NCI-H1417 (cell line): Measurements from ENCODE around the gene MSX1.

ENCODE experiments used
- DNase-seq, 3 experiments: peaks; one replicate each; lab custom pipeline; 2025; lab: John Stamatoyannopoulos, UW

MSX1 gene

DNA sequence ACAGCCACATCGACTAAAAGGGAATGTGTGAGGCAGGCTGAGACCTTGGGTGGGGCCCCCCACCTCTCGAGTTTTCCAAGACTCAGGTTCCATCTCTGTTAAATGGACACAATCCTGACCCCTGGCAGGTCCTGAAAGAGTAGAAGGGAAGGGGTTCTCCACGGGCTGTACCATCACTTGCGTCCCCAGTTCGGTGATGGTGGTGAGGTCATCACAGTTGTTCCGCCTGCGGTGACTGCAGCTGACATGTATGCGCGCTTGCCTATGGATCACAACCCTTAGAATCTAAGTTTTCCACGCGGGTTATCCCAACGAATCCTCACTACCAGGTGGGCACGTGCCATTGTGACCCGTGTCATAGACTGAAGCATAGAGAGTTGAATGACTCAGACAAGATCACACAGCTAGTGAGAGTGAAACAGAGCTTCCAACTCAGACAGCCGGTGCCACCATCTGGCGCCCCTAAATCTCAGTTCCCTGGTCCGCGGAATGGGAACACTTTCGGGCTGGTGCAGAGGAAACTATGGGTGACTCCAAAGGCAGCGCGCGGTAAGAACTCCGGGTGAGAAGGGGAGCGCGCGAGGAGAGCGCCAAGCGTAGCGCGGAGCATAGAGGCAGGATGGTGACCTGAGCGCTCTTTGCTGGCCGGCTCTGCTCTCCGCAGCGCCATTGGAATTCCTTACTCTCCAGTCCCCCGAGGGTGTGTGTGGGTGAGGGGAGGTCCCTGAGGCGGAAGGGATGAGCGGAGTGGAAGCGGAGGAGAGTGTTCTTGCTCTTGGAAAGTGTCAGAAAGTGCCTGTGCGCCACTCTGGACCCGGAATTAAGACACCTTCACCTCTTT, 10.5 kb downstream of the MSX1 start:
- DNase-seq, result no peak

DNA sequence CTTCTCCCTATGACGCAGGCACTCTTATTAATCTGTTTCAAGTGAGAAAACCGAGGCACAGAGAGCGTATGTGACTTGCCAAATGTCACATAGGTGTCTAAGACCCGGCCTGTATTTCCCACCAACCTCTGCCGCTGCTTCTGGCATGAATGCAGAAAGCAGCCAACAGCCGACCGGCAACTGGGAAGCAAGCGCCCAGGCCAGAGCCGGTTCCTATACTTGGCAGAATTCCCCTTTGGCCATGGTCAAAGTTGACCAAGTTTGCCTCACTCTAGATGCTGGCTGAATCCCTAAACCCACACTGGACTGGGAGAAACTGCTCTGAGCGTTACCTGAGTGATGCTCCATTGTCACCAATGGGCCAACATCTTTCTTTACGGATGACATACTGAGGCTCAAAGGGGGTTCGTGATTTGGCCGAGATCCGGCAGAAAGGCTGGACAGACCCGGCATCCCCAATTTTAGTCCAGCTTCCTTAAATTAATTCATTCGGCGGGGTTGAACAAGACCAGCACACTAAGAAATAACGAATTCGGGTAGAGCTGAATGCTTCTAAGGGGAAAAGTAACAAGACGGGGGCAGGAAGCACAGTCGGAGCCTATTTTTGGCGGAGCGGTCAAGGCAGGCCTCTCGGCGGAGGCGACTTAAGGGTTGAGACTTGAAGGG, 11.2 kb downstream of the MSX1 start:
- DNase-seq, result no peak

DNA sequence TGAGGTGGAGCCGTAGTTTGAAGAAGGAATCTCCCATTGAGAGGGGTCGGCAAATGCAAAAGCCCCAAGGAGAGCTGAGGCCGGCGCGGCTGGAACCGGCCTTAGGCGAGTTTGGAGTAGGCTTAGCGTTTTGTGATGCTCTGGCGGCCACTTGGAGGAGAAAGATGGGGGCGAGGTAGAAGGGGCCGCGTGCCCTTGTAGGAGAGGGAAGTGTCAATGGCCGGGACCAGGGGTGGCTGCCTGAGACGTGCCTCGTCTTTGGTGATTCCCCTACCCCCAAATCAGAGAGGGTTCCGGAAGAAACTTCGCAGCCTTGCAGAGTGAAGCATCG, 11.7 kb downstream of the MSX1 start:
- no peak for DNase-seq

DNA sequence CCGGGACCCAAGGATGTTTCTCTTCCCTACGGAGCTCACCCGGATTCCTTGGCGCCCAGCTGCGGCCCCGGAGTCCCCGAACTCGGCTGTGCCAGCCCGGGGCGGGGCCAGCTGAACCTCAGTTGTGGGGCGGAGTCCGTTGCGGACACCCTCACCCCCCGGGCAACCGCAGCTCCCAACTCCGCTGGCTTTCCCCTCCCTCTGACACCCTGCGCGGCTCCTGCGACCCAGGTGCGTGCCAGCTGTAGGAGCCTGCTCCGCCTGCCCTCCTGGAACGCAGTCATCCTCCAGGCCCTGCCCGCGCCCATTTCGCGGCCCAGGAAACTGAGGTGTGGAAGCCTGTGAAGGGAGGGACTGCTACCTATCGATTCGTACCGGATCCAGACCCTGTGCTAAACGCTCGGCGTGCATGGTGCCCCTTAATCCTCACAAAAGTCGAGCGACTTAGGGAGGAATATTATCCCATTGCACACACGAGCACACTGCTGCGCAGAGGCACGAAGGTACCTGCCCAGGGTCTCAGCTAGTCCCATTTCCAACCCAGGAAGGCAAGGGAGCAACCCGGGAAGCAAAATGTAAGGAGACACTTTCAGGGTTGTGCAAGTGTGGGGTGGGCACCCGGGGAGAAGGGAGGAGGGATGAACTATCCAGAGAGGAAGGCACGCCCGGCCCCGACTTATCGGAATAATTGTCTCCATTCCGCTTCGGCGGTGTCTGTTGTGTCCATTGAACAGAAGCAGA, 12.3 kb downstream of the MSX1 start:
- no peak for DNase-seq

DNA sequence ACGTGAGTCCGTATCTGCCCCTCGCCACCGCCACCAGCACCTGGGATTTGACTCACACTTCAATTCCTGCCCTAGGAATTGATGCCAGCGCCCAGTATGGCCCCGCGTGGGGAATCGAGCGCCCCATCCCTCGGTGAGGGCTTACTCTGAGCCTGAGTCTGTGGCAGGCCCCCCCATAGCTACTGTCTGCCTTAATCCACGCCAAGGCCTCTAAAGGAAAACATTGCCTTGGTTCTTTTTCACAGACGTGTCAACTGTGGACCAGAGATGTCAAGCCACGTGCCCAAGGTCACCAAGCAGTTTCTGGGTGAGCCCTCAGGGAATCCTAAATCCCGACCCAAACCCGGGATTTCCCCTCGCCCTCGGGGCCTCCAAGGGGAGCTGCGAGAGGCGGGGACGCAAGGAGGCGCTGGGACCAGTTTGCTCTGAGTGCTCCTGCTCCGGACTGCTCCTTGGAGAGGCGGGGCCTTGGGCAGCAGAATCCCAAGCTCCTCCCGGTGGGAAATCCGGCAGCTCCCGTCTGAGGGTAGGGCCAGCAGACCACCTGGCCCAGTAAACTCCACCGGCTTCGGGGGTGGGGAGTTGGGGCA, 12.9 kb downstream of the MSX1 start:
- DNase-seq, result peak in 1 of 3 experiments; percentile 14

DNA sequence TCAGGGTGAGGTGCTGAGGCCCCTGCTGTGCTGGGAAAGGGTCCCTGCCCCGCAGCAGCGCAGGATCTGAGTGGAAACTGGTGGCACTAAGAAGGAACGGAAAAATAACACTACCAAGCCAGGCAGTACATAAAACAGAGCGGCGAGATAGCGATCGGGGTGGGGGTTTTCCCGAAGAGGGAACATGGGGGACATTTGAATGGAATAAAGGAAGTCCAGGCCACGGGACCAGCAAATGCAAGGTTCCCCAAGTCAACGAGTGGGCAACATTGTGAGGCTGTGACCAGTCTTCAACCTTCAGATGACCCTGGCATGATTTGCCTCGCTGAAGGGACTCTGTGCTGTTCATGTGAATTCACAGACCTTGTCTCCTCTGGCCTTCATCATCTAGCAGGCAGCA, 13.7 kb downstream of the MSX1 start:
- no peak for DNase-seq

DNA sequence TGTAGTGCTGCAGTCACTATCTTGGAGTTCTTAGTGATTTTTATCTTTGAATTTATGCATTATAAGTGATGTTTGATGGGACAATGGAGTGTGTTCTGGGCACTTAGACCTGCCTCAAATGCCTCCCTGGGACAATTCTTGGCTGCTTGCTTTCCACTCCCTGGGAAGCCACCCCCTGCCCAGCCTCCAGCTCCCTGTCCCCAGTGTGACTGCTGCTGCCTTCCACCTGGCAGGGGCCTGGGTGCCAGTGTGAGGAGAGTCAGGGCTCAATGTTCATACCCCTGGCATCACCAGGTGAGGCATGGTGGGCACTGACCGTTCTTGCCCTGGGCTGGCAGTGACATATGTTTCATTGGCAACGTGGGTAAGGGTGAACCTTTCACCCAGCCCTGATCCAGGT, 14.8 kb downstream of the MSX1 start:
- no peak for DNase-seq

DNA sequence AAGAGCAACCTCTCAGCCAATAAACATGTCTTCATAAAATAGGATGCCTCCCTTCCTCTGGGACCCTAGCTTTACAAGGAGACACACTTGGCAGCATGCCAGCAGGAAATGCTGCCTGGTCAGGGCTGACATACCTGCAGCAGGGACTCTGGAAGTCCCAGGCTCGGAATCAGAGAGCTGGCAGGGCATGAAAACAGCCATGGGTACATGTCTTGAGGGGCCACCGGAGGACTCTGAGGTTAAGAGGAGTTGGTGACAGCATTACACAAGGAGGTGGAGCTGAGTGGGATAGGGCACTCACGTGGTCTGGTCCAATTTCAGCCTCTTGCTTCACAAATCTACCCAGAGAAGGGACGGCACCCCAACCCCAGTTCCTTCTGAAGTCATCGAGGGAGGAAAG, 15.7 kb downstream of the MSX1 start:
- DNase-seq, result peak; percentile 3 to 59 (median 57)

DNA sequence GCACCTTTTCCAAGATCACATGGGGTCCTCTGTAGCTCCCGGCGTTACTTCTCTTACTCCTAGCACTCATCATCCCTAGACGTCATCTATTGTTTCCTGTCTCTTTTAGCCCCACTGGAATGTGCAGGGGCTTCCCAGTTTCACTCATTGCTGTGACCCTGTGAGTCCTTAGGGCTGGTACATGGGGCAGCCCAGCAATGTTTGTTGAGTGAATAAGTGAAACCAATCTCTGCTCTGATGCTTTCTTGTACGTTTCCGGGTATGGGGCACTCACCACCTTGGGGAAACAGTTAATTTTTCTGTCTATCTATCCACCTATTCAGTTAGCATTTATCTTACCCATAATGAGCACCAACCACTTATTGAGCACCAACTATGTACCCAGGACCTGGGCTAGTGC, 16.1 kb downstream of the MSX1 start:
- no peak for DNase-seq

DNA sequence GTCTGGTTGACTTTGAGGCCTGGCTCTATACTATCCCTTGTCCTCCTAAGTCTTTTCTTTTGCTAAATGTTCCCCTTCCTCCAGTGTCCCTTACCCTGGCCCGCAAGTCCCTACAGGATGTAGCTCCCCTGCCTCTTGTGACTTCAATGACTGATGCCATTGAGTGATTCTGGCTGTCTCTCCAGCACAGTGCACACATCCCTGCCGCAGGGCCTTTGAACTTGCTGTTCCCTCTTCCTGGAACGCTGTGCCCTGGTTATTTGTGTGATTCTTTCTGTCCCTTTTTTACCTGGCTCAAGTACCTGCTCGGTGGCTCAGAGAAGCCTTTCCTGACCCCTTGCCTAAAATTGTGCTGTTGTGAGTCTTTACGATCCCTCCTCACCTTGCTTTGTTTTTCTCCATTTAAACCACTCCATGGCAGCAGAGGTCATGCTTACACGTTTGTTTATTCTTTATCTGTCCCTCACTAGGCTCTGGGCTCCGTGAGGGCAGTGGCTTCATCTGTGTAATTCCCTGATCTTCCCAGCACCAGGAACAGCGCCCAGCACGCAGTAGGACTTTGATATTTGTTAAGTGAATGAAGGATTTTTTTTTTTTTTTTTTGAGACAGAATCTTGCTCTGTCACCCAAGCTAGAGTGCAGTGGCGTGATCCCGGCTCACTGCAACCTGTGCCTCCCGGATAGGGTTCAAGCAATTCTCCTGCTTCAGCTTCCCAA, 17.6 kb downstream of the MSX1 start:
- no peak for DNase-seq

DNA sequence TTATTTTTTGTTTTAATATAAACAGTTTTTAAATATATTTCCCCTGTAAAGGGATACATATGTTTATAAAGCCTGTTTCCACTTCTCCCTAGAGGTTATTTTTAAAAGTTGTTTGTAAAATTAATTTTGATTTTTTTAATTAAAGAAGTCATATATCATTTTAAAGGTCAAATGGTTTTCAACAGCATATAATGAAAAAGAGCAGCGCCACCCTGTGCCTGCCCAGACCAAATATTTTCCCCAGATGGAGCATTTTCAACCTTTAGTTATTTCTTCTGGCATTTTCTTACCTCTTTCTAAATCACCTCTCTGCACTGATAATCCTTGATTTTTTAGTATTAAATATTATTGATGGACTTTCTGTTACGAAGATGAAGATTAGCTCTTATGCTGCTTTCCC, 21.0 kb downstream of the MSX1 start:
- peak in 1 of 3 experiments; percentile 4 for DNase-seq

DNA sequence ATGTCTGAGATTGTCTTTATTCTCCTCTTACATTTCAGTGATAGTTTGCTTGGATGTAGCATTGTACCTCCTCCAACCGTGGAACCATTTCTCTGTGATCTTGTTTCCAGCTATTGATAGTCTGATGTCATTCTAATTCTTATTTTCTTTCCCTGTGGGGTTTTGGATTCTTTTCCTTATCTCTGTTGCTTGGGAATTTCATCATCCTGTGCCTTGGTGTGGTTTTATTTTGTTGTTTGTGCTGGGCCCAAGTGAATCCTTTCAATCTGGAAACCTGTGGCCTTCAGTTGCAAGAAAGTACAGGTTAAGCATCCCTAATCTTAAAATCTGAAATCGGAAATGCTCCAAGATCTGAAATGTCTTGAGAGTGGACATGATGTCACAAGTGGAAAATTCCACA, 22.0 kb downstream of the MSX1 start:
- no peak for DNase-seq

DNA sequence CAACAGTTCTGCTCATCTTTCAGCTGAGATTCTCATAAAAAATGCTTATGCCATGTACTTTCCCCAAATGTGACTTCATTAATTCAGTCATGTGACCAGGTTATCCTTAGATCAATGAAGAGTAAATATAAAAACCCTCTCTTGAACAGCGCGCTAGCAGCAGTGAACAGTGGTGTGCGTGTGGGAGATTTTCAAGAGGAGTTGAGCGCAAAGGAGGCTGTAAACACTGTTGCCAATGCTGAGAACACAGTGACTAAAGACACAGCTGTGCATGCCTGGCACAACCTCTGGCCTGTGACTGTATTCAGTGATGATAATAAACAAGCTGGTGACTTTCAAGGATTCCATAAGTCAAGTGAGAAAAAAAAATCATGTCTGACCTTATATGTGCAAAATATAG, 25.1 kb downstream of the MSX1 start:
- no peak for DNase-seq

DNA sequence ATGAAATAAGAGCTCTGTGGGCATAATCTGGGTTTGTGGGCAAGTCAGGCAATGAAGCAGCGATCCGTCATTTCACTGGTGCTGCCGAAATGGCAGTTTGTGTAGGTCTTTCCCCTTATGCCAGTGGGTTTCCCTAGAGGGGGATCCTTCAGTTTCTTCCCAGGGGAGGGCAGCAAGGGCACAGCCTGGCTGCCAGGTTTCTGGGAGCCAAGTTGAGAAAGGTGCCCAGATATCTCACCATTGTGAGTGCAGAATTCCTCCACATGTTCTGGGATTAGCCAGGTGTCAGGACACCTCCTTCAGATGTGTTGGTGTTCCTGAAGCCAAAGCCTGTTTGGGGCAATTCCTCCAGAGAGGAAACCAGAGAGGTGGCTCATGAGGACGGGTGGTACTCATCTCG, 28.0 kb downstream of the MSX1 start:
- DNase-seq, result no peak

DNA sequence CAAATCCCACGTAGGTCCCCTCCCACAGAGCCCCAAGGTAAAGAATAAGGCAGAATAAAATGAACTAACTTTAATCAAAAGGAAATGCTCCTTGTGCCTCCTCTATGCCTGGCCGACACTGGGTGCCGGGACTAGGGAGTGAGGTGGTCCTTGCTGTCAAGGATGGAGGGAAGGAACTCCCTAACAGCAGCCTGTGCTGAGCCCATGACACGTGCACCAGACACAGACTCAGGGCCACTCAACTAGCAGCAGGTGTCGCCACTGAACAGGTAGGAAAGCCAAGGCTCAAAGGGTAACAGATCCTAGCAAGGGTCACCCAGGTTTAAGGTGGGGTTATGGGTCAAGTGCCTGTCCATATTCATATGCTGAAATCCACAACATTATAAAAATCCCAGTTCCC, 29.2 kb downstream of the MSX1 start:
- no peak for DNase-seq

DNA sequence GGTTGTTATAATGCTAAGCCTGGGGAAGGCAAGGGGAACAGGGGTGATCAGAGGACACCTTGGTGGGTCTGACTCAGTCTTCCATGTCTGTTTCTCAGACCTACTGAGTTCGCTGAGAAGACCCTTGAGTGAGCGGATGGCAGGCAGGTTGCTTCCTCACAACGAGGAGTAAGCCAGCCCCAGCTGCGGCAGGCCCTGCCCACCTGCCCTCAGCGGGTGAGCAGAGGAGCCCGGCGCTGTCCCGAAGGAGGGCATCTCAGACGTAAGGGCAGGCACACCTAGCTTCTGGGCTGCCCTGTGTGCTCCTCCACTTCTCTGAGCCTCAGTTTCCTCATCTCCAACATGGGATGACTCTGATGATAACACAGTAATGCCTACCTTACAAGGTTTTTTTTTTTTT, 30.3 kb downstream of the MSX1 start:
- no peak for DNase-seq

DNA sequence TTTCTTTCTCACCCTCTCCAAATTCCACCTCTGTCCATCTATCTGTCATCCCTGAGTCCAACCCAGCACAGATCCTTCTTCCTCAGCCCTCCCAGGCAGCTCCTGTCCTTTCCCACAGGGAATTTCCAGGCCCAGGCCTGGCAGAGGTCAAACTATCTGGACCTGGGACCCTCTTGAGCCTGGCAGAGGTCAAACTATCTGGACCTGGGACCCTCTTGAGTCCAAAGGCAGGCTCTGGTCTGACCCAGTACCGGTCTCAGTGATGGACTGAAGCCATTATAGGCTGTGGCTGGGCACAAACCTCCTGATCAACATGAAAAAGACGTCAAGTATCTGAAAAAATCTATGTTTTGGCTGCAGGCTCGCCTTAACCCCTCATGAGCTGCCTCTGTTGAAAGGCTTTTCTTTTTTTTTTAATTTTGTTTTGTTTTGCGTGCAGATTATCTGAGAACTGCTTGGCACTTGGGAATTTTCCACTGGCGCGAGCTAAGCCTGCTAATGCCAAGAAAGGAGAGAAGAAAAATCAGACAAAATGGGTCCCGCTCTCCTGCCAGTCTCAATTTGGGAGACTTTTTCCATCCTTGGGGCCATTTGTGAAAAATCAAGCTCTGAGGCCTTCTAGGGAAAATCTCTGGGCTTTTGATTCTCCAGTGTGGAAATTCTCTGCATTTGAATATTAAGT, 31.2 kb downstream of the MSX1 start:
- no peak for DNase-seq

DNA sequence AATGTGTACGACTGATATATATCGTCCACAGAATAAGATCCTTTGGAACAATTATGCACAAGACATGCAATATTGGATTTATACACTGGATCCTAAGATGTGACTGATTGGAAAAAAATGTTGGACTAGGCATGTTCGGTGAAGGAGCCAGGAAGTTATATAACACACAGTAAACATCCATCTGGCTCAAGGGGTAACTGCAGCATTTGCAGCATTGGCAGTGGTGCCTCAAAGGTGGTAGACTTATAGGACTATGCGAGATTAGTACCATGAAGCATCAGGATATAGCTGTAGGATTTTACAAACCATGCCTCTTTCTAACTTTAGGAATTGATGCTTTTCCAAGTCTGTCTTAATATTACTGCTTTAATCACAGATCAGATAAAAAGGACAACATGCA, 34.3 kb downstream of the MSX1 start:
- DNase-seq, result no peak

DNA sequence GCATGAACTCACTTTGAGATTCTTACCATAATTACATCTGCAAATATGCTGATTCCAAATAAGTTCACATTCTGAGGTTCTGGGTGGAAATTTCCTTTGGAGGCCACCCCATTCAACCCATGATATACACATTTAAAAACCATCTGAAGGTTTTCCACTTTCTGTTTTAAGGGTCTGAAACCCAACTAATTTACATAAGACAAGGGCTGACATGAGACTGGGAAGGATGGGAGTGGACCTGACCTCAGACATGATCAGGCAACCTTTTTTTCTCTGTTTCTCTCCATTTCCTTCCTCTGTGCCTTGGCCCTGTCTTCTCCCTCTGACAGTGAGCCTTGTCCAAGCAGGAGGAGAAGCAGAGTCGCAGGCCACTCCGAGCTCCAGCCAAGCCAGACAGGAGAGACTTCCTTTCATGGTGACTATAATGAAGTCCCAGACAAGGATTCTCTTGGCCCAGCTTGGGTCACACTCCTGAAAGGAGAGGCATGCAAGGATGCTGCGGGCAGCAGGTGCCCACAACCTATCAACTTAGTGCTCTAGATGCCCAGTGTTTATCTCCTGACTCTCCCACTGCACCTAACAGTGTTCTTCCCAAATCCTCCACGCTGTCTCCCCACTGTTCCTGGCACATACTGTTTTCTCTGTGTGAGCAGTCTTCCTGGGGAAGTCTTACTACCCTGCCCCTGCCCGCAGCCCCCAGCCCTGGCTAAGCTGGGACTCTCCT, 39.9 kb downstream of the MSX1 start:
- no peak for DNase-seq

DNA sequence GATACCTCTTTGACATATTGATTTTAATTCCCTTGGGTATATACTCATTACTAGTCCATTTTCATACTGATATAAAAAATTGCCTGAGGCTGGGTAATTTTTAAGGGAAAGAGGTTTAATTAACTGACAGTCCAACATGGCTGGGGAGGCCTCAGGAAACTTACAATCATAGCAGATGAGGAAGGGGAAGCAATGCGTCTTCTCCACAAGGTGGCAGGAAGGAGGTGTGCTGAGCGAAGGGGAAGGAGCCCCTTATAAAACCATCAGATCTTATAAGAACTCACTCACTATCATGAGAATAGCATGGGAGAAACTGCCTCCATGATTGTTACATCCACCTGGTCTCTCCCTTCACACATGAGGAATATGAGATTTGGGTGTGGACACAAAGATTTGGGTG, 42.4 kb downstream of the MSX1 start:
- no peak for DNase-seq

DNA sequence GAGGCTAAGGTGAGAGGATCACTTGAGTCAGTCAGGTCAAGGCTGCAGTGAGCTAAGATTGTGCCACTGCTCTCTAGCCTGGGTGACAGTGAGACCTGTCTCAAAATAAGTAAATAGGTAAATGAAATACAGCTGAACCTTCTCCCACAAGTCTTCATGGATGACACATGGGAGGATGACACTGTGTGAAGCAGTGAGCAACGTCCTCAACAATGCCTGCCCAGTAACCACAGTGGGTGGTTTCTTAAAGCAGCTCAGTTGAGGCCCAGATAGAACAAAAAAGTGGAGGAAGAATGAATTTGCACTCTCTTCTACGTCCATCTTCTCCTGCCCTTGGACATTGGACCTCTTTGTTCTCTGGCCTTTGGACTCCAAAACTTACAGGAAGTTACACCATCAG, 52.7 kb downstream of the MSX1 start:
- no peak for DNase-seq
